GM18502 (cell line): ENCODE results near the gene PALLD.

Experiments
- ATAC-seq: cut with Tn5 transposase; IDR thresholded peaks from one replicate; pipeline ENCODE4 v1.9.1; 2021; ENCODE audit warnings: mild to moderate bottlenecking; ENCODE audit not compliant: unreplicated experiment, poor library complexity

The PALLD gene

GRCh38 chr4:168551945-168552695 lies 55.3 kb downstream of the PALLD start:
- ATAC-seq = peak; percentile 48

- ATAC-seq = no peak
These were observed 57.0 kb downstream of the PALLD start for GRCh38 chr4:168553714-168554370.

- no peak for ATAC-seq
These were observed 58.6 kb downstream of the PALLD start for GRCh38 chr4:168555437-168555836.

GRCh38 chr4:168557658-168558057 lies 60.8 kb downstream of the PALLD start:
- no peak for ATAC-seq

- ATAC-seq = no peak
These were observed 61.7 kb downstream of the PALLD start for GRCh38 chr4:168558599-168558998.

- ATAC-seq = no peak
These were observed 63.6 kb downstream of the PALLD start for GRCh38 chr4:168560184-168561180.

GRCh38 chr4:168562041-168562571 lies 65.3 kb downstream of the PALLD start:
- ATAC-seq = no peak

- no peak for ATAC-seq
These were observed 67.2 kb downstream of the PALLD start for GRCh38 chr4:168564023-168564422.

- no peak for ATAC-seq
These were observed 68.3 kb downstream of the PALLD start for GRCh38 chr4:168565130-168565529.

- ATAC-seq = no peak
These were observed 69.9 kb downstream of the PALLD start for GRCh38 chr4:168566726-168567125.

GRCh38 chr4:168569066-168569930 lies 72.4 kb downstream of the PALLD start:
- ATAC-seq = no peak

- no peak for ATAC-seq
These were observed 73.1 kb downstream of the PALLD start for GRCh38 chr4:168569931-168570276.

GRCh38 chr4:168570466-168570865 lies 73.6 kb downstream of the PALLD start:
- no peak for ATAC-seq

- ATAC-seq = no peak
These were observed 75.2 kb downstream of the PALLD start for GRCh38 chr4:168572002-168572401.

- ATAC-seq = no peak
These were observed 77.0 kb downstream of the PALLD start for GRCh38 chr4:168573870-168574269.

- ATAC-seq = no peak
These were observed 77.9 kb downstream of the PALLD start for GRCh38 chr4:168574581-168575295.

- ATAC-seq = no peak
These were observed 78.6 kb downstream of the PALLD start for GRCh38 chr4:168575473-168575872.

- no peak for ATAC-seq
These were observed 80.8 kb downstream of the PALLD start for GRCh38 chr4:168577624-168578023.

- no peak for ATAC-seq
These were observed 83.4 kb downstream of the PALLD start for GRCh38 chr4:168580228-168580627.
